ENCODE measurements around the gene CFAP61.

DNA sequence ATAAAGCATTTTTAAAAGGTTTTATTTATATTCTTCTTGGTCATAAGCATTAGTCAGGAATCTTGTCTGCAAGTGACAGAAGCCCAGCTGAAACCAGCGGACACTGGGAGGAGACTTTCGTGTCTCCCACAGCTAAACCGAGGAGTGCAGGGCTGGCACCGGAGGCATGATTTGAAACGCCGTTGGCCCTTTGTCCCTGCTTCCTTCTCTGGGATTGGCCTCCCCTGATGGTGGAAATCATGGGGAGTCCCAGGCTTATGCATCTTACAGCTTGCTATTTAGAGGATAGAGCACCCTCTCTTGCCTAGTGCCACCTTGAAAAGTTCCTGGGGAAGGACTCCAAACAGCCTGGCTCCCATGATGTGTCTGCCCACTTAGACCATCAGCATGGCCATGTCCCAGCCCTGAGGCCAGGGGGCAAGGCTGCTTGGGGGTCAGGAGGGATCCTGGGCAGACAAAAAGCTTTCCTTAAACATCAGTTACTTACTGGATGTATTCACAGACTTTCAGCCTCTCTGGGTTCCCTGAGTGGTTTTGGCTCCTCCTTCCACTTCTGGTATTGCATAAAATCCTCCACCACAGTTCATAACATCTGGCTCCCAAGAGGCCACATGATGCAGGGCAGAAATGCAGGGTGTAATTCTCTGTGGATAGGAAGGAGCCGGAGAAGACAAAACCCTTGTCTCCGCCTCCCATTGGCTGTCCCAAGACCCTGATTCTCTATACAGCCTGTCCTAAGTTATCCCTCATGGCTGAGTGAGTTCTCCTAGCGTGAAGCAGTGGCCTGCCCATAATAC, 266.2 kb downstream of the CFAP61 start:
- TF ChIP-seq, protein P1, sequence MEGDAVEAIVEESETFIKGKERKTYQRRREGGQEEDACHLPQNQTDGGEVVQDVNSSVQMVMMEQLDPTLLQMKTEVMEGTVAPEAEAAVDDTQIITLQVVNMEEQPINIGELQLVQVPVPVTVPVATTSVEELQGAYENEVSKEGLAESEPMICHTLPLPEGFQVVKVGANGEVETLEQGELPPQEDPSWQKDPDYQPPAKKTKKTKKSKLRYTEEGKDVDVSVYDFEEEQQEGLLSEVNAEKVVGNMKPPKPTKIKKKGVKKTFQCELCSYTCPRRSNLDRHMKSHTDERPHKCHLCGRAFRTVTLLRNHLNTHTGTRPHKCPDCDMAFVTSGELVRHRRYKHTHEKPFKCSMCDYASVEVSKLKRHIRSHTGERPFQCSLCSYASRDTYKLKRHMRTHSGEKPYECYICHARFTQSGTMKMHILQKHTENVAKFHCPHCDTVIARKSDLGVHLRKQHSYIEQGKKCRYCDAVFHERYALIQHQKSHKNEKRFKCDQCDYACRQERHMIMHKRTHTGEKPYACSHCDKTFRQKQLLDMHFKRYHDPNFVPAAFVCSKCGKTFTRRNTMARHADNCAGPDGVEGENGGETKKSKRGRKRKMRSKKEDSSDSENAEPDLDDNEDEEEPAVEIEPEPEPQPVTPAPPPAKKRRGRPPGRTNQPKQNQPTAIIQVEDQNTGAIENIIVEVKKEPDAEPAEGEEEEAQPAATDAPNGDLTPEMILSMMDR (IDR thresholded peaks at IDR 0.05): no peak
- no peak for TF ChIP-seq POLR2A (IDR thresholded peaks at IDR 0.05)
